MCF 10A (cell line): ENCODE measurements around the gene SIRPB2. TPM values are rescaled to one million over a fixed set of nuclear protein-coding genes. Genes with fewer than 3 reads are reported as not detected.

Source experiments
- BruUV-seq: library from RNA; stranded (reverse); fragments of 400-500 nt; replicated peaks from 2 replicates; lab custom pipeline; 2021; lab: Mats Ljungman, UMichigan
- CTCF ChIA-PET: fragments of 300-600 bp; sonication (Branson Sonifier 250); formaldehyde crosslinking; extraction: SDS; loops from one replicate; lab custom pipeline; 2021; ENCODE audit warnings: antibody characterized with exemption, inconsistent platforms; lab: Yijun Ruan, JAX
- POLR2A ChIA-PET: fragments of 300-600, 350-650 bp; sonication (Branson Sonifier 250); formaldehyde crosslinking; extraction: SDS; loops from one replicate; lab custom pipeline; 2020; ENCODE audit warnings: antibody characterized with exemption, inconsistent platforms; lab: Yijun Ruan, JAX
- DNase-seq: peaks from one replicate; pipeline ENCODE4 v3.0.0-alpha.2; 2018; ENCODE audit not compliant: unreplicated experiment
- H3K27ac Mint-ChIP-seq: one replicate; pipeline ENCODE4 v1.8.0; 2022; ENCODE audit warnings: mild to moderate bottlenecking, low read depth, mixed read lengths; ENCODE audit not compliant: unreplicated experiment
- H3K27me3 Mint-ChIP-seq: one replicate; pipeline ENCODE4 v1.8.0; 2022; ENCODE audit warnings: mixed read lengths; ENCODE audit not compliant: insufficient read depth, unreplicated experiment
- H3K36me3 Mint-ChIP-seq: one replicate; pipeline ENCODE4 v1.8.0; 2022; ENCODE audit warnings: mild to moderate bottlenecking, moderate library complexity, mixed read lengths; ENCODE audit not compliant: insufficient read depth, unreplicated experiment
- H3K4me1 Mint-ChIP-seq: one replicate; pipeline ENCODE4 v1.8.0; 2022; ENCODE audit warnings: mixed read lengths; ENCODE audit not compliant: insufficient read depth, unreplicated experiment
- H3K4me3 Mint-ChIP-seq: one replicate; pipeline ENCODE4 v1.8.0; 2022; ENCODE audit warnings: mild to moderate bottlenecking, moderate library complexity, mixed read lengths; ENCODE audit not compliant: unreplicated experiment
- H3K9me3 Mint-ChIP-seq: one replicate; pipeline ENCODE4 v1.8.0; 2022; ENCODE audit warnings: mixed read lengths; ENCODE audit not compliant: unreplicated experiment
- intact Hi-C: fragments of 100-400 bp; cut with micrococcal nuclease; formaldehyde crosslinking; loops from 2 replicates; pipeline ENCODE4 v1.14.1; 2022
- total RNA-seq: library from RNA; stranded (reverse); gene quantifications from 2 replicates; pipeline ENCODE4 v1.2.3, GENCODE V29; 2022
- TF ChIP-seq, protein P1 (sequence below): fragments of 200-600 bp; IDR thresholded peaks from one replicate; pipeline ENCODE4 v1.8.0; 2022; ENCODE audit warnings: antibody characterized with exemption, mild to moderate bottlenecking; ENCODE audit not compliant: unreplicated experiment

SIRPB2 gene
- total RNA-seq, 1 experiment from 2014 or later = 1.8 TPM

GRCh38 chr20:1427457-1428054 lies 63.7 kb downstream of the SIRPB2 start:
- CTCF ChIA-PET = interaction anchor here (0.7 to 3.3 kb wide), 5 partner anchors 8 to 108 kb away, joined by 3 to 30 read pairs (median 3); no protein-coding TSS in a partner anchor
- H3K9me3 Mint-ChIP-seq = no peaks in the 10 kb centered on the region
- H3K4me1 Mint-ChIP-seq = peaks cover 9% of the 10 kb centered on the region

GRCh38 chr20:1426231-1426849 lies 64.9 kb downstream of the SIRPB2 start:
- intact Hi-C loops = no loop called here
- peaks cover 9% of the 10 kb centered on the region for H3K4me1 Mint-ChIP-seq
- H3K27ac Mint-ChIP-seq = no peak overlapping the region
- peaks cover 7% of the 10 kb centered on the region for H3K9me3 Mint-ChIP-seq
- no peak for DNase-seq
- H3K4me3 Mint-ChIP-seq = no peak overlapping the region
- TF ChIP-seq, protein P1, sequence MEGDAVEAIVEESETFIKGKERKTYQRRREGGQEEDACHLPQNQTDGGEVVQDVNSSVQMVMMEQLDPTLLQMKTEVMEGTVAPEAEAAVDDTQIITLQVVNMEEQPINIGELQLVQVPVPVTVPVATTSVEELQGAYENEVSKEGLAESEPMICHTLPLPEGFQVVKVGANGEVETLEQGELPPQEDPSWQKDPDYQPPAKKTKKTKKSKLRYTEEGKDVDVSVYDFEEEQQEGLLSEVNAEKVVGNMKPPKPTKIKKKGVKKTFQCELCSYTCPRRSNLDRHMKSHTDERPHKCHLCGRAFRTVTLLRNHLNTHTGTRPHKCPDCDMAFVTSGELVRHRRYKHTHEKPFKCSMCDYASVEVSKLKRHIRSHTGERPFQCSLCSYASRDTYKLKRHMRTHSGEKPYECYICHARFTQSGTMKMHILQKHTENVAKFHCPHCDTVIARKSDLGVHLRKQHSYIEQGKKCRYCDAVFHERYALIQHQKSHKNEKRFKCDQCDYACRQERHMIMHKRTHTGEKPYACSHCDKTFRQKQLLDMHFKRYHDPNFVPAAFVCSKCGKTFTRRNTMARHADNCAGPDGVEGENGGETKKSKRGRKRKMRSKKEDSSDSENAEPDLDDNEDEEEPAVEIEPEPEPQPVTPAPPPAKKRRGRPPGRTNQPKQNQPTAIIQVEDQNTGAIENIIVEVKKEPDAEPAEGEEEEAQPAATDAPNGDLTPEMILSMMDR = no peak
- CTCF ChIA-PET = interaction anchor here (0.9 to 3.3 kb wide), 5 partner anchors 9 to 350 kb away, joined by 3 to 30 read pairs (median 4); no protein-coding TSS in a partner anchor
- no TSS peak for BruUV-seq
- H3K27me3 Mint-ChIP-seq = no peaks in the 10 kb centered on the region
- POLR2A ChIA-PET = interaction anchor here (1.0 to 1.6 kb wide), 2 partner anchors 11 to 22 kb away, joined by 4 read pairs; no protein-coding TSS in a partner anchor
- no peaks in the 10 kb centered on the region for H3K36me3 Mint-ChIP-seq

More at GRCh38 chr20:1427457-1428054, 63.7 kb downstream of the SIRPB2 start:
- intact Hi-C loops = no loop called here
- Mint-ChIP-seq H3K27me3 (no peaks in the 10 kb centered on the region), H3K36me3 (no peaks in the 10 kb centered on the region), H3K4me3 (no peak overlapping the region), H3K27ac (no peak overlapping the region)
- BruUV-seq = no TSS peak
- DNase-seq = no peak
- TF ChIP-seq, protein P1 = no peak
- POLR2A ChIA-PET = interaction anchor here (1.6 kb wide), 1 partner anchor 21 kb away, joined by 4 read pairs; no protein-coding TSS in a partner anchor

Other genes with a start within 250 kb of the SIRPB2 start
- gene SNPH, start 225.1 kb downstream of the SIRPB2 start, total RNA-seq = 2.2 and 2.6 TPM in 2 replicates
- gene SDCBP2, start 162.3 kb downstream of the SIRPB2 start, total RNA-seq = 8.3 and 11.8 TPM in 2 replicates
- gene FKBP1A, start 98.4 kb downstream of the SIRPB2 start, total RNA-seq = 209 and 217 TPM in 2 replicates
- 63.3 and 76.1 TPM in 2 replicates for gene NSFL1C, start 24.6 kb downstream of the SIRPB2 start, total RNA-seq
- gene SIRPD, start 66.3 kb upstream of the SIRPB2 start, total RNA-seq = not detected in 2 replicates
- gene SIRPB1, start 128.6 kb upstream of the SIRPB2 start, total RNA-seq = 1.4 and 2.4 TPM in 2 replicates
- not detected in 2 replicates for gene SIRPG, start 166.4 kb upstream of the SIRPB2 start, total RNA-seq